GM12874 (cell line): ENCODE measurements around the gene HDAC5.

Experiments used
- TF ChIP-seq, protein P1 (sequence below): IDR thresholded peaks from 2 replicates; pipeline ENCODE4 v1.5.1; 2011; ENCODE audit warnings: low read depth, mild to moderate bottlenecking, control low read depth, low read length, moderate library complexity; ENCODE audit not compliant: insufficient read depth

The HDAC5 gene

DNA sequence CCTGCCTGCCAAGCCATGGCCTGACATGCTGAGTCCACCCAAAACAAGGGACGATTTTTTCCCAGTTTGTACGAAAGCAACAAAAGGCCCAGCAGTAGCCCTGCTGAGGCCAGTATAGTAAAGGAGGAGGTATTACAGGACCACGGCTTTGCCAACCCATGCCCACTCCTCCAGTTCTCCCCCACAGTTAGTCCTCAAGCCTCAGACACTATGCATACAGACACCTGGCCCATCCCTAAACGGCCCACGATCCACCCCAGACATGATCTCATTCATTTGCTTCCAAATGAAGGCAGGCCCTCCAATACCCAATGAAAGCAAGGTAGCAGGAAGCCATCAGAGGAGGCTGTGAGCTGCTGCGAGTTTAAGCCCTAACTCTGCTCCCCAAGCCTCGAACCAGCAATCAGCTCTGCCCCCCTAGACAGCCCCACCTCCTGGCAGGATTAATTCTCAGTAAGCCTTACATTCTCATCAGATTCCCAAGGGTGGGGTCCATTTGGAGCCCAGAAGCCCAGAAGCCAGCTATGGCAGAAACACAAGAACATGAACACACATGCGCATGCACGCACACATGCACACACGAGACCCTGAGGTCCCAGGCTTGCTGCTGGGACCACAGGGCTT is 4.9 kb downstream of the HDAC5 start:
- TF ChIP-seq, protein P1, sequence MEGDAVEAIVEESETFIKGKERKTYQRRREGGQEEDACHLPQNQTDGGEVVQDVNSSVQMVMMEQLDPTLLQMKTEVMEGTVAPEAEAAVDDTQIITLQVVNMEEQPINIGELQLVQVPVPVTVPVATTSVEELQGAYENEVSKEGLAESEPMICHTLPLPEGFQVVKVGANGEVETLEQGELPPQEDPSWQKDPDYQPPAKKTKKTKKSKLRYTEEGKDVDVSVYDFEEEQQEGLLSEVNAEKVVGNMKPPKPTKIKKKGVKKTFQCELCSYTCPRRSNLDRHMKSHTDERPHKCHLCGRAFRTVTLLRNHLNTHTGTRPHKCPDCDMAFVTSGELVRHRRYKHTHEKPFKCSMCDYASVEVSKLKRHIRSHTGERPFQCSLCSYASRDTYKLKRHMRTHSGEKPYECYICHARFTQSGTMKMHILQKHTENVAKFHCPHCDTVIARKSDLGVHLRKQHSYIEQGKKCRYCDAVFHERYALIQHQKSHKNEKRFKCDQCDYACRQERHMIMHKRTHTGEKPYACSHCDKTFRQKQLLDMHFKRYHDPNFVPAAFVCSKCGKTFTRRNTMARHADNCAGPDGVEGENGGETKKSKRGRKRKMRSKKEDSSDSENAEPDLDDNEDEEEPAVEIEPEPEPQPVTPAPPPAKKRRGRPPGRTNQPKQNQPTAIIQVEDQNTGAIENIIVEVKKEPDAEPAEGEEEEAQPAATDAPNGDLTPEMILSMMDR, result no peak

DNA sequence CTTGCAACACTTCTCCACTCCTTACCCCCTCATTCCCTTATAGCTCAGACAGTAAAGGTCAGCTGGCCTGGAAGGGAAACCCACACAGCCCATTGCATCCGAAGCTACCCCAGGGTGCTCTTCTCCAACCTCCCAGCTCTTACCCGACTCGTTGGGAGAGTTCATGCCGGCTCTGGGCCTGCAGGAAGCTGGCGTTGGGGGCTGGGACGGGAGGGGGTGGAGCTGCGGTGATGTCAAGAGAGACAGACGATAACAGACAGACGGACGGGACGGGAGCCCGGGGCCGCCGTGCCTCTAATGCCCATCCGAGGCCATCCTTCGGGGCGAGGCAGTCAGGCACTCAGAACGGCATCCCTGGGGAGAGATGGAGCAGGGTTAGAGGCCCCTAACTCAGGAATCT is 6.1 kb downstream of the HDAC5 start:
- TF ChIP-seq, protein P1, result no peak

DNA sequence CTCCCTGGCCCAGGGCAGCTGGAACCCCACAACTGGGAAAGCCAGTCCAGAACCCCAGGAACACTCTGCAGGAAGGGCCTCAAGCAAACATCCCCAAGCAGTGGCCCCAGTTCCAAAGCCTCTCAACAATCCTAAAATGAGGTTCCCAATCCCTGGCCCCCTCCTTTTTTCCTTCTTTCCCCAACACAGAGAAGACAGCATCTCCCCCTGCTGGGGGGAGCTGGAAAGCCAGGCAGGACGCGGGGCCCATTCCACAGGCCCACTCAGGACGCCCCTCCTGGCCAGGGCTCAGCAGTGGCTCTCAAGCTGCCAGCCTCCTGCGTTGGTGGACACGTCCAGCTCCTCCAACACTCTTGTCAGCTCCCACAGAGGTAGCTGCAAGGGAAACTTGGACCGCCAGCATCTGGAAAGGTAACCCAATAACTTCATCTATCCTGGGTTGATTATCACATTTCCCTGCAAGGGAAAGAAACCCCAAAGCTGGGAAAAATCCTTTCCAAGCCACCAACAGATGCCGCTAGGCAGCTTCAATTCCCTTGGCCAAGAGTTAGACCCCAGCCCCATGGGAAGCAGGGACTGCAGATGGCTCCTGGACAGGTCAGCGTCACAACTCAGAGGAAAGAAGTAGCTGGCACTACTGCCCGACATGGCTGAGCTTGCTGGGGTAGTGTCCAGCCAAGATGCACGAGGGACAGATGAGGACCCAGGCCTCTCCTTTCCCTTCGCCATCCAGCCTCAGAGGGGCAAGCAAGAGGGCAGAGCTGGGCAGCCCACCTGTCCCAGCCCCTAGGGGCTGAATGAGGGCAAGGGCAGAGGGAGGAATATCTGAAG is 7.6 kb downstream of the HDAC5 start:
- TF ChIP-seq, protein P1, result peak; percentile 64

DNA sequence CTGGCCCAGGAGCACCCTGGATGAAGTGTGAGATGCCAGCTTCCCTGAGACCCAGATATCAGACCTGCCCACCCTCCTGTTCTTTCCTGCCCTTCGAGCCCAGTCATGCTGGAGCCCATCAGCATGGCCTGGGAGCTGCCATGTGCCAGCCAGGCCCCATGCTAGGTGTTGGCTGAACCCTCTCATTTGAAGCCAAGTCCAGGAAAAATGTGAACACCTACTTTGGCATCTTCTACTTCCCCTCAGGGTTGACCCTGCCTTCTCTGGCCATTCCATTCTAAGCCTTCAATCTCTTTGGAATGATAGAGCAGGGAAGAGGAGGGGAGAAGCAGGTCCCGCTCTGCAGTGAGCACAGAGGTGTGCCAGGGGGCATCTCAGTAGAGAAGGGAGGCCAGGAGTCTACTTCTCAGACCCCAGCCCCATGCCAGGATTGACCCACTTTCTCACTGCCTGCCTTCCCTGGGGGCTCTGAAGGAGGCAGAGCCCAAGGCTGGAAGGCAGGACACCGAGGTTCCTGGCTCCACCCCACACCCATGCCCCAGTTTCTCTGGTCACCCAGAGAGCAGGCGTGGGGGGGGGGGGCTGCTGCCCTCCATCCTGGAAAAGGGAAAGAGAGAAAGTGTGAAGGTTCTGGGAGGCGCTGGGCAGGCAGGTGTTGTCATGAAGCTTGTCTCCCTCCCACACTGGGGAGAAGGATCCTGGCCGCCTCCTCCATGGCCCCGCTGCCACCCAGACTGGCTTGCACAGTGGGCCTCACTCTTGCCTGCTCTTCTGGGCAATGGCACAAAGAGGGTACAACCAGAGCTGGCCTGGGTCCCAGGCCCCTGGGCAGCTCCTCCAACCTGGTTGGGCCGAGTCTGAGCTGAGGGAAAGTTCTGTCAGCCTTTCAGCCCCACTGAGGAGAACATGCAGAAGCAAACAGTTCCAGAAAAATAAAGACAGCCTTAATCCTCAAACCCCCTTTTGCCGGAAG is 9.3 kb downstream of the HDAC5 start:
- TF ChIP-seq, protein P1, result no peak

DNA sequence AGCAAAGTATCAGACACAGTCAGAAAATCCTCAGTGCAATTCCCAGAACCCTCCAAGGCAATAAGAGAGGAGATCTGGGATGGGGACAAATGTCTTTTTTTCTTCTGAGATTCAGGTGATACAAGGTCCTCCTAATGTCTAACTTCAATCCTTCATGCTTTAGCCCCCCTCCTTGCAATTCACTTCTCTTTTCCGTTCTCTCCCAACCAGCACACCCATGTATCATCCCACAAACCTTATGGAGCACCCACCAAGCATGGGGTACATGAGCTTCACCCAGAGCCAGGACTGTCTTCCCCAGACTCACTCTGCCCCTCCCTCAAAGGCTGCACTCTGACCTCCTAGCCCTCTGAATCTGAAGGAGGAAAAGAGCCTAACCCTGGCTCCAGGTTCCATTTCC is 10.1 kb downstream of the HDAC5 start:
- TF ChIP-seq, protein P1, result no peak

DNA sequence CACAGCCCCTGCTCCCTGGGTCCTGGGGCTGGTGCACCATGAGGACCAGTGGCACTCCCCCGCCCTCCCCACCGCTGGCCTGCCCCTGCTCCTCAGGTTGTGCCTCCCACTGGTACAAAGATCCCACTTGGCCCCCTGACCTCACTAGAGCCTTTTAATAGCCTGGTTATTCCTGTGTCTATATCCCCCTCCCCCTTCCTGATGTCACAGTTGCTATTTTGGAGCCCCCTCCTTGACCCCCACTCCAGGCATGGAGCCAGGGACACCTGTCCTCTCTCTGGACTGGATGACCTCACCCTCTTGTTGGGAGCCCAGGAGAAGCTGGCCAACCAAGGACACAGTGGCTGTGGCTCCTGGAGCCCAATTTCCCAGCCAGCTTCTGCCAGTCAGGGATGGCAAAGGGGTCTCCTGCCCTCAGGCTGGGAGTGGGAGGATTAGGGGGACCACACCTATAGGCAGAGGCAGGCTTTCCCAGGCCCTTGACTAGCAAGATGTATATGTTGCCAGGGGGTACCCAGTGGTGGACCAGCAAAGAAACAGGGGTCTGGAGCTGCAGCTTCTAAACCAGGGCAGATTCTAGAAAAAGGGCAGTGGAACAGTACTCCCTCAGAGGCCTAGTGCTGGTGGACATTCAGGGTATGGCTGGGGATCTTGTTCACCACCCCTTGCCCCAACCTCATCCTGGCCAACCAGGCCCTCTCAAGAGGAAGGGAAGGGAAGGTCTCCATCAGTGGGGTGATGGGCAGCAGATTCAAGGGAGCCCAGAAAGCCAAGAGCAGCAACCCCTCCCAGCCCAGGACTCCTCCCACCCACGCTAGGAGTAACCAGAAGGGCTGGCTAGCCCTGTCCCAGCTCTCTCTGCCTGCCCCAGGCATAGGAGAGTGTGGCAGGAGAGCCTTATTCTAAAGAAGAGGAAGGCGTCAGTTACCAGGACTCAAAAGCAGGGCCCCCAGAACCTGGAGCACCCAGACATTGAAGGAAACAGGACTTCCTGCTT is 10.9 kb downstream of the HDAC5 start:
- TF ChIP-seq, protein P1, result no peak
